AG04450 (cell line): ENCODE results near the gene PYGL. TPM values are rescaled to one million over a fixed set of nuclear protein-coding genes. Genes with fewer than 3 reads are reported as not detected.
"Not testable (repeated sequence)": the region's sequence is repeated elsewhere in the genome, so short reads cannot be mapped to it uniquely, and the experiment has no call there.

ENCODE experiments used
- CTCF ChIA-PET: fragments of 300-600, 350-600 bp; formaldehyde crosslinking; extraction: SDS; loops from one replicate; lab custom pipeline; 2022; ENCODE audit warnings: antibody characterized with exemption, inconsistent platforms; lab: Charles Lee
- POLR2A ChIA-PET: fragments of 350-600 bp; formaldehyde crosslinking; extraction: SDS; loops from one replicate; lab custom pipeline; 2021; ENCODE audit warnings: antibody characterized with exemption, inconsistent platforms; lab: Yijun Ruan, JAX
- DNase-seq: peaks from one replicate; pipeline ENCODE4 v3.0.0-alpha.2; 2011; ENCODE audit warnings: low read depth, low spot score
- H3K27ac ChIP-seq: one replicate; pipeline ENCODE4 v1.5.1; 2012; ENCODE audit warnings: low read depth, low read length, control low read depth
- H3K27me3 ChIP-seq: one replicate; pipeline ENCODE4 v1.6.0; 2012; ENCODE audit warnings: low read length; ENCODE audit not compliant: control insufficient read depth, insufficient read depth
- H3K4me3 ChIP-seq: 2 replicates; pipeline ENCODE4 v1.5.1; 2011; ENCODE audit warnings: mild to moderate bottlenecking, low read depth, low read length, control low read depth
- H3K9me3 ChIP-seq: 2 replicates; pipeline ENCODE4 v1.5.1; 2012; ENCODE audit warnings: low read length; ENCODE audit not compliant: control insufficient read depth, insufficient read depth
- CTCF ChIP-seq: IDR thresholded peaks from 2 replicates; pipeline ENCODE4 v1.5.1; 2011; ENCODE audit warnings: low read depth, low read length, control low read depth, inconsistent platforms
- polyA plus RNA-seq: library from polyadenylated mRNA; depleted of rRNA; stranded (reverse); fragments of >200 nt; gene quantifications from 2 replicates; pipeline ENCODE4 v1.2.3, GENCODE V29; 2011

PYGL gene
- polyA plus RNA-seq, 1 experiment: 60.4 TPM

- H3K4me3 ChIP-seq: no peak overlapping the region
- TF ChIP-seq CTCF: no peak
- no peaks in the 10 kb centered on the region for H3K27me3 ChIP-seq
- no peaks in the 10 kb centered on the region for H3K9me3 ChIP-seq
- no peak for DNase-seq
- CTCF ChIA-PET: interaction anchor here (0.6 to 1.9 kb wide), 2 partner anchors 44 to 304 kb away, joined by 3 to 7 read pairs; no protein-coding TSS in a partner anchor
- POLR2A ChIA-PET: no interaction called here
- no peak overlapping the region for H3K27ac ChIP-seq
These were observed 39.6 kb downstream of the PYGL start for GRCh38 chr14:50904719-50905118.

GRCh38 chr14:50901361-50901760, 42.9 kb downstream of the PYGL start:
- no peak for TF ChIP-seq CTCF
- ChIA-PET POLR2A (interaction anchor here (0.5 kb wide), 1 partner anchor 357 kb away, joined by 4 read pairs; no protein-coding TSS in a partner anchor), CTCF (interaction anchor here (0.6 kb wide), 1 partner anchor 293 kb away, joined by 9 read pairs; no protein-coding TSS in a partner anchor)
- no peaks in the 10 kb centered on the region for H3K9me3 ChIP-seq
- no peak overlapping the region for H3K4me3 ChIP-seq
- H3K27me3 ChIP-seq: no peaks in the 10 kb centered on the region
- DNase-seq: no peak
- H3K27ac ChIP-seq: no peak overlapping the region

GRCh38 chr14:50897658-50898175, 46.6 kb downstream of the PYGL start:
- Histone ChIP-seq H3K9me3 (no peaks in the 10 kb centered on the region), H3K27ac (no peak overlapping the region), H3K4me3 (no peak overlapping the region), H3K27me3 (no peaks in the 10 kb centered on the region)
- ChIA-PET POLR2A (no interaction called here), CTCF (no interaction called here)
- DNase-seq: no peak
- no peak for TF ChIP-seq CTCF

GRCh38 chr14:50897005-50897404, 47.3 kb downstream of the PYGL start:
- DNase-seq, POLR2A ChIA-PET: not testable (repeated sequence)
- CTCF ChIA-PET: interaction anchor here (0.6 kb wide), 1 partner anchor 103 kb away, joined by 5 read pairs; no protein-coding TSS in a partner anchor

GRCh38 chr14:50896421-50896820, 47.9 kb downstream of the PYGL start:
- H3K27ac ChIP-seq, H3K9me3 ChIP-seq, H3K27me3 ChIP-seq, H3K4me3 ChIP-seq, DNase-seq, POLR2A ChIA-PET: not testable (repeated sequence)
- CTCF ChIA-PET: interaction anchor here (0.6 kb wide), 1 partner anchor 102 kb away, joined by 5 read pairs; no protein-coding TSS in a partner anchor

More at GRCh38 chr14:50897005-50897404, 47.3 kb downstream of the PYGL start:
- not testable (repeated sequence) for H3K27me3 ChIP-seq, H3K27ac ChIP-seq, H3K4me3 ChIP-seq, H3K9me3 ChIP-seq

- no peaks in the 10 kb centered on the region for H3K27me3 ChIP-seq
- H3K4me3 ChIP-seq: no peak overlapping the region
- no peak overlapping the region for H3K27ac ChIP-seq
- DNase-seq: no peak
- TF ChIP-seq CTCF: no peak
- ChIA-PET POLR2A (no interaction called here), CTCF (no interaction called here)
- H3K9me3 ChIP-seq: no peaks in the 10 kb centered on the region
These were observed 52.0 kb downstream of the PYGL start for GRCh38 chr14:50892255-50892654.
